Activated CD8-positive, alpha-beta T cell treated with anti-CD3 and anti-CD28 coated beads for 36 hours (primary cell): ENCODE data around the gene DHX38. TPM values are rescaled to one million over a fixed set of nuclear protein-coding genes. Genes with fewer than 3 reads are reported as not detected.

Experiments used
- ATAC-seq: fragments of 200-7000 bp; cut with Tn5 transposase; one replicate; pipeline ENCODE4 v1.10.0; 2021; ENCODE audit warnings: mild to moderate bottlenecking, moderate library complexity
- CTCF ChIA-PET: fragments of 350-600 bp; sonication (Branson Sonifier 250); formaldehyde crosslinking; loops from one replicate; lab custom pipeline; 2021; ENCODE audit warnings: antibody characterized with exemption; lab: Charles Lee
- POLR2A ChIA-PET: fragments of 350-600 bp; sonication (Branson Sonifier 250); formaldehyde crosslinking; loops from one replicate; lab custom pipeline; 2021; ENCODE audit warnings: antibody characterized with exemption; lab: Charles Lee
- DNase-seq: peaks from one replicate; pipeline ENCODE4 v3.0.0-alpha.2; 2020
- H3K27ac Mint-ChIP-seq: one replicate; pipeline ENCODE4 v1.8.0; 2021; ENCODE audit warnings: mild to moderate bottlenecking, mixed read lengths
- H3K27me3 Mint-ChIP-seq: one replicate; pipeline ENCODE4 v1.8.0; 2021; ENCODE audit warnings: mixed read lengths
- H3K36me3 Mint-ChIP-seq: one replicate; pipeline ENCODE4 v1.8.0; 2021; ENCODE audit warnings: low read depth, mixed read lengths
- H3K4me1 Mint-ChIP-seq: one replicate; pipeline ENCODE4 v1.8.0; 2021; ENCODE audit warnings: low read depth, mixed read lengths
- H3K4me3 Mint-ChIP-seq: one replicate; pipeline ENCODE4 v1.8.0; 2021; ENCODE audit warnings: mild to moderate bottlenecking, moderate library complexity, mixed read lengths
- H3K9me3 Mint-ChIP-seq: one replicate; pipeline ENCODE4 v1.8.0; 2021; ENCODE audit warnings: mixed read lengths
- intact Hi-C: fragments of 100-400 bp; cut with micrococcal nuclease; formaldehyde crosslinking; loops from one replicate; pipeline ENCODE4 v1.10.0; 2022
- total RNA-seq, 2 experiments: library from RNA; stranded (reverse); gene quantifications; one replicate each; pipeline ENCODE4 v1.2.3, GENCODE V29; 2021
- TF ChIP-seq, protein P1 (sequence below): fragments of 200-600 bp; IDR thresholded peaks from one replicate; pipeline ENCODE4 v1.8.0; 2022; ENCODE audit warnings: antibody characterized with exemption, mild to moderate bottlenecking

Gene DHX38
- total RNA-seq, 2 experiments from 2014 or later, result 70.4 to 71.8 TPM

DNA sequence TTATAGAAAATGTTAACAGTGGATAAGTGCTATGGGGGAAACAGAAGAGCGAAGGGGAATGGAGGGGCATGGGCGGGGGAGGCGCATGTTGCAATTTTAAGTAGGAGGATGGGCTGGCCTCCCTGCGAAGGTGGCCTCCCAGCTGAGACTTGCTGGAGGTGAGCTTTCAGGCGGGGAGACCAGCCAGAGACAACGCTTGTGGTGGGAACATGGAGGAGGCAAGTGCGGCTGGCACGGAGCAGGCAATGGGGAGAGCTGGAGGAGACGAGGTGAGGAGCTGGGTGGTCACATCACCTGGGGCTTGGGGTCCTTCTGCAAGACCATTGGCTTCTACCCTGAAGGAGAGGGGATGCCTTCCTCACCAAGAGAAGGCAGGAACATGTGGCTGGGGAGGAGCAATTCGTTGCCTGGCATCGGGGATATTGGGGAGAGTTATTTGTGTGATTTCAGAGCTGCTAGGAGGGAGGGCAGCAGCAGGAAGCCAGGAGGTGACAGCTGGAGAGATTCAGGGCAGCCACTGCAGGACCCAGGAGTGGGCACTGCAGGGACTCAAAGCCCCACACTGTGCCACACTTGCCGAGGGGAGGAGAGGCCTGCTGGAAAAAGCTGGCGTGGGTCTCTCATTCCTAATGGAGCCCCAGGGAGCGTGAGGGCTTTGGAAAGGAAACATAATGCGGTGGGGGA, 43.9 kb downstream of the DHX38 start:
- Mint-ChIP-seq H3K4me3 (no peak overlapping the region), H3K27me3 (no peaks in the 10 kb centered on the region), H3K36me3 (no peaks in the 10 kb centered on the region), H3K9me3 (no peaks in the 10 kb centered on the region), H3K27ac (no peak overlapping the region), H3K4me1 (no peaks in the 10 kb centered on the region)
- ATAC-seq, result no peak
- DNase-seq, result no peak
- CTCF ChIA-PET, result interaction anchor here (0.8 kb wide), 1 partner anchor 13 kb away, joined by 6 read pairs; no protein-coding TSS in a partner anchor
- POLR2A ChIA-PET, result no interaction called here
- intact Hi-C loops, result no loop called here
- TF ChIP-seq, protein P1, sequence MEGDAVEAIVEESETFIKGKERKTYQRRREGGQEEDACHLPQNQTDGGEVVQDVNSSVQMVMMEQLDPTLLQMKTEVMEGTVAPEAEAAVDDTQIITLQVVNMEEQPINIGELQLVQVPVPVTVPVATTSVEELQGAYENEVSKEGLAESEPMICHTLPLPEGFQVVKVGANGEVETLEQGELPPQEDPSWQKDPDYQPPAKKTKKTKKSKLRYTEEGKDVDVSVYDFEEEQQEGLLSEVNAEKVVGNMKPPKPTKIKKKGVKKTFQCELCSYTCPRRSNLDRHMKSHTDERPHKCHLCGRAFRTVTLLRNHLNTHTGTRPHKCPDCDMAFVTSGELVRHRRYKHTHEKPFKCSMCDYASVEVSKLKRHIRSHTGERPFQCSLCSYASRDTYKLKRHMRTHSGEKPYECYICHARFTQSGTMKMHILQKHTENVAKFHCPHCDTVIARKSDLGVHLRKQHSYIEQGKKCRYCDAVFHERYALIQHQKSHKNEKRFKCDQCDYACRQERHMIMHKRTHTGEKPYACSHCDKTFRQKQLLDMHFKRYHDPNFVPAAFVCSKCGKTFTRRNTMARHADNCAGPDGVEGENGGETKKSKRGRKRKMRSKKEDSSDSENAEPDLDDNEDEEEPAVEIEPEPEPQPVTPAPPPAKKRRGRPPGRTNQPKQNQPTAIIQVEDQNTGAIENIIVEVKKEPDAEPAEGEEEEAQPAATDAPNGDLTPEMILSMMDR, result no peak

DNA sequence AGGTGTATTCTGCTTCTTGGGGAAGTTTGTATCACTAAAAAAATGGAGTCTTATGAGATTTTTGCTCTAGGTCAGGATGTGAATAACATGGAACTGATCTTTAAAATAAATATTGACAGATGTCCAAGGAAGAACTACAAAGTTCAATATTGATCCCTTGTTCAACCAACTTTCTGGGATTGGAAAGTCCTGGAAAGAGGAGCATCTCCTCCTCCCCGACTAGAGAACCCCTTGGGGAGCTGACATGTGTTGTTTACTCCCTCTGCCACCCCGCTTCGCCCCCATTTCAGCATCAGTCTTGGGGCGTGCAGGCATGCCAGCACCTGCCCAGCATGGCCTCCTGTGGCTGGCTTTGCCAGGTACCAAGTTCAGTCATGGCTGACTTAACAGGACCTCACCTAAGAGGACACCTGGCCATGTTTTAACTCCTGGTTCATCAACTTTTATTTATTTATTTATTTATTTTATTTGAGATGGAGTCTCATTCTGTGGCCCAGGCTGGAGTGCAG, 44.5 kb downstream of the DHX38 start:
- Mint-ChIP-seq H3K27me3 (no peaks in the 10 kb centered on the region), H3K36me3 (no peaks in the 10 kb centered on the region), H3K9me3 (no peaks in the 10 kb centered on the region), H3K4me3 (no peak overlapping the region), H3K27ac (no peak overlapping the region), H3K4me1 (no peaks in the 10 kb centered on the region)
- DNase-seq, result no peak
- ATAC-seq, result no peak
- ChIA-PET CTCF (interaction anchor here (0.8 kb wide), 1 partner anchor 13 kb away, joined by 6 read pairs; no protein-coding TSS in a partner anchor), POLR2A (no interaction called here)
- TF ChIP-seq, protein P1, result no peak
- intact Hi-C loops, result no loop called here

DNA sequence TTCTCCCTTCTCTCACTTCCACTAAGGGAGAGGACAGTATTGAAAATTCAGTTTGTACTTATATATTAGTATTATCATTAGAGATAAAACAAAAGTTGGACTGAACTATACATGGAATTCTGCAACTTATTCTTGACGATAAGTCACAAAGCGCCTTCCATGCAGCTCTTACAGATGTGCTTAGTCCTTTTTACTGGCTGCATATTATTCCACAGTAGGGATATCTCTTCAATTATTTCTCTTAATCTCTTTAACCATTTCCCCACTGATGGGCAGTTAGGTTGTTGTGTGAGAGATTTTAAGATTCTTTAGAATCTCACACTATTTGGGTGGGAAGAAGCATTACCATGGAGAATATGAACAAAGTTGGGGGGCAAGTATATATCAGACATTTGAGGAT, 46.3 kb downstream of the DHX38 start:
- Mint-ChIP-seq H3K4me3 (no peak overlapping the region), H3K36me3 (no peaks in the 10 kb centered on the region), H3K4me1 (no peaks in the 10 kb centered on the region), H3K27me3 (no peaks in the 10 kb centered on the region), H3K9me3 (no peaks in the 10 kb centered on the region), H3K27ac (no peak overlapping the region)
- no peak for DNase-seq
- ATAC-seq, result no peak
- TF ChIP-seq, protein P1, result no peak
- CTCF ChIA-PET, result interaction anchor here (2.7 kb wide), 1 partner anchor 15 kb away, joined by 7 read pairs; no protein-coding TSS in a partner anchor
- POLR2A ChIA-PET, result no interaction called here
- intact Hi-C loops, result no loop called here

GRCh38 chr16:72142476-72142875, 48.8 kb downstream of the DHX38 start:
- TF ChIP-seq, protein P1, result no peak
- no peaks in the 10 kb centered on the region for H3K9me3 Mint-ChIP-seq
- POLR2A ChIA-PET, result no interaction called here
- H3K4me3 Mint-ChIP-seq, result no peak overlapping the region
- intact Hi-C loops, result no loop called here
- no peaks in the 10 kb centered on the region for H3K27me3 Mint-ChIP-seq
- no peaks in the 10 kb centered on the region for H3K4me1 Mint-ChIP-seq
- H3K36me3 Mint-ChIP-seq, result no peaks in the 10 kb centered on the region
- ATAC-seq (no peak), DNase-seq (no peak)
- H3K27ac Mint-ChIP-seq, result no peak overlapping the region
- CTCF ChIA-PET, result interaction anchor here (1.1 kb wide), 1 partner anchor 18 kb away, joined by 3 read pairs; no protein-coding TSS in a partner anchor
